Measurements from ENCODE around the gene ZBTB7C.

DNA sequence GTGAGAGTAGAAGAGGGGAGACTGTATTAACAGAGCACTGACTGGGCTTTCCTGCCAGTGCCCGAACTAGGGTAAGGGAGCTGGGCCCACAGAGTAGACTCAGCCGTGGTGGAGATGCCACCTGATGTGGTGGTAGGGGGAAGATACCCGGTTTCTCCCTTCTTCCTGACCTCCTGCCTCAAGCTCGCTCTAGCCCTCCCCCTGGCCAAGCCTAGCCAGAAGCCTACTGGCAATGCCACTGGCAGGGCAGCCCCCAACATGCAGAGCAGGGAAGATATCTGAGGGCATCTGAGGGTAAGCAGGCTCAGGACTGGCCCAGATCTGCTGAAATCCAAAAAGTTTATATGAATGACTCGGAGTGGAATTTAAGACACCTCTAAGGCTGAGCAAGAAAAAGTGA, 316.1 kb downstream of the ZBTB7C start:
- TF ChIP-seq ARNT (IDR thresholded peaks at IDR 0.05) (no peak), TARDBP (IDR thresholded peaks at IDR 0.05) (no peak), L3MBTL2 (conservative IDR thresholded peaks at IDR 0.05) (no peak), HDGF (IDR thresholded peaks at IDR 0.05; ENCODE audit: borderline replicate concordance) (no peak), NFRKB (IDR thresholded peaks at IDR 0.05) (no peak), SP1 (IDR thresholded peaks at IDR 0.05) (no peak), ZNF384 (IDR thresholded peaks at IDR 0.05) (no peak), BHLHE40 (IDR thresholded peaks at IDR 0.05; ENCODE audit: borderline replicate concordance) (no peak), SUZ12 (IDR thresholded peaks at IDR 0.05) (no peak), FOXM1 (IDR thresholded peaks at IDR 0.05; ENCODE audit: borderline replicate concordance) (no peak), FOXA1 (IDR thresholded peaks at IDR 0.05) (no peak)
